ENCODE data around the gene BRAT1.

BRAT1 gene

DNA sequence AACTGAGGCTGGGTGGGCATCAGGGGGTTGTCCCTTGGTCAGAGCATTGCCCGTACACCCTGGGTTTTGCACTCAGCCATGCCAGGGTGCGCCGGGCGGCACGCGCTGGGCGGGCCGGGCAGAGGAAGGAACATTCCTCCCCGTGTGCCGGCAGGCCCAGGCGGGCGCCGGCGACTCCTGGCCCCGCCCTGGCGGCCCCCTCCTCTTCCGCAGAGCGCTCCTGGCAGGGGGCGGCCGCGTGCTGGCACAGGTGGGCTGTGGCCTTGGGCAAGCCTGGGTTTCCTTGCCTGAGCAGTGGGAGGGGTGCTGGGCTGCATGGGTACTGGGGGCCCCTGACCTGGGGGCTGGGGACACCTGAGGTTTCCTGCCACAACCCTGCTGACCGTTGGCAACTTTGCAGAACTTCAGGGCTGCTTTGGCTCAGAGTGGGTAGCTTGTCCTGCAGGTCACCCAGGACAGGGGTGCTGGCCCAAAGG lies 31.8 kb downstream of the BRAT1 start:
- DNase-seq (ENCODE audit: low read depth, low spot score) = no peak

DNA sequence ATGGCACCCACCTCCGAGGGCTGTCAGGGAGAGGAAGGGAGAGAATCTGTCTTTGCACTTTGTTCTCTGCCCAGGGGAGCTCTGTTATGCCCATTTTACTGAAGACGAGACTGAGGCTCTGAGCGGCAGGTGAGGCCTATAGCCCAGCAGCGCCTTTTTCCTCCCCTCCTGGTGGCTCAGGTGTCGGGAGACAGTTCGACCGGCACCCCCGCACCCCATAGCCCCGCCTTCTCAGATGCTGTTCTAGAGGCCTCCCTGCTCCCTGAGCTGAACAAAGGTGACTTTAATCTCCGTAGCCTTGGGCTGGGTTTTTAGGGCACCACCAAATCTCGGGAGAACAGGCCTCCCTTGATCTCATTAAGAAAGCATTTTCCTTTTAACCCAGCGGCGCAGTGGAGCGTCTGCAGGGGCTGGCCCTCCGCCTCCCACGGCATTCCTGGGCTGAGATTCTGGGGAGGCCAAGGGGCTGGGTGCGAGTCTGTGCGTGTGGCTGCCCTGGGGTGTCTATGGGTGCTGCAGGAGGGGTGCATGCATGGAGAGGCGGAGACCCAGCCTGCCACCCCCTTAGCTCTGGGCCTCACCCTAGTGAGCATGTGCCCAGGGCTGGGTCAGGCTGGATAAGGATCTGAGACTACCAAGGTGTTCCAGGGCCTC lies 32.4 kb downstream of the BRAT1 start:
- no peak for DNase-seq (ENCODE audit: low read depth, low spot score)

DNA sequence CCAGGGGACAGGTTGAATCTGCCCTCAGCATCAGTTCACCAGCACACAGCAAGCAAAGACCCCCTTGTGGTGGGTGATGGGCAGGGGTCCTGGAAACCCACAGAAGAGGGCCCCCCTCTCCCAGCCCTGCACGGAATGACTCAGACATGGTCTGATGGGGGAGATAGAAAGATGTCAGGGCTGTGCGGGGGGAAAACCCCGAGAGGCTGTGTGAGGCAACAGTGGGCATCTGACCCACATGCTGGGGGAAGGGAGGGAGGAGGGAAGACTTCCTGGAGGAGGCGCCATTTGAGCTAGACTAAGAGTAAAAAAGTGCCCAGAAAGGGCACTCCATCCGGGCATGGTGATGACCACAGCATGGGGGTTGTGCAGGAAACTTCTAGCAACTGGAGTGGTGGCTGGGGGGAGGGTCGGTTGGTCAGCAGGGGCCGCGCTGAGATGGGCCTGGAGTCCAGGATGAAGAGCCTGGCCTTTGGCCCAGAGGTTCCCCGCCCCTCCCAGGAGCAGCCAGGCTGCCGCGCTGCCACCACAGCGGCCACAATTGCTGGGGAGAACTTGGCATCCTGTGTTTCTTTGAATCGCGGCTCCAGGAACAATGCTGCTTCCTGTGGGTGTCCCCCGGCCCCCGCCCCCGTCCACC lies 33.3 kb downstream of the BRAT1 start:
- DNase-seq (ENCODE audit: low read depth, low spot score) = peak; percentile 50

DNA sequence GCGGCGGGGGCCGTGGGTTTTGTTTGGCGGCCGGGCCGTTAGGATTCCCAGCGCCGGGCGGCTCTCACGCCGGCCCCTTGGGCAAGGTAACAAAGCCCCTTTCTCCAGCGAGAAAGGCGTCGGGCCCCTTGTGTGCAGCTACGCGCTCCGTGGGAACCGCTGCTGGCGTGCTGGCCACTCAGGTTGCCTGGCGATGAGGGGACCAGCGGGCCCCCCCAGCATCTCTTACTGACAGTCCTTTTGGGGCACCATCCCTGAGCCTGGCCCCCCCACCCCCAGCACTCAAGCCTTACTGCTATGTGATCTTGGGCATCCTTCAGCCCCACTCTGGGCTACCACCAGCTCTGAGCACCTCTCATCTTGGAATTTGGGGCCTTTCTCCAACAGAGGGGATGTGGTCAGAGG lies 34.0 kb downstream of the BRAT1 start:
- no peak for DNase-seq (ENCODE audit: low read depth, low spot score)

DNA sequence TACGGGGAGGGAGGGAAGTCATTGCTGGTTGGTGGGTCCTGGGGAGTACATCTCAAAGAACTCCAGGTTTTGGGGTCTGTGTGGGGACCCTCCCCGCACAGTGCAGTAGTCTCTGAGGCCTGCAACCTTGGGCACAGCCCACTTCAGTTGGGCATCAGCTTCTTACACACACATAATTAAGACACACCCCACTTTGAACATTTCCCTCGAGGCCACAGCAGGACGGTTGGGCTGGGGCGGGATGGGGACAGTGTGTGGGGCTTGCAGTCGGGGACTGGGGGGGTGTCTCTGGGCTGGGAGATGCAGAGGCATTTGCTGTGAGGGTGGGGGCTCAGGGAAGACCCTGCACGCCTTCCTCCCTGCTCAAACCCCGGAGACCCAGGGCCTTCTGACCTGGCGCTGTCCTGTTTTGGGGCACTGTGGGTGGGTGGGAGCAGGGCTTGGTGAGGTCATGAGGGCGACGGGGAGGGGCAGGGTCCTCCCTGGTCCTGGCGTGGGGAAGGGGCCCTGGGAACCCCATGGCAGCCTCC lies 34.5 kb downstream of the BRAT1 start:
- DNase-seq (ENCODE audit: low read depth, low spot score) = no peak

DNA sequence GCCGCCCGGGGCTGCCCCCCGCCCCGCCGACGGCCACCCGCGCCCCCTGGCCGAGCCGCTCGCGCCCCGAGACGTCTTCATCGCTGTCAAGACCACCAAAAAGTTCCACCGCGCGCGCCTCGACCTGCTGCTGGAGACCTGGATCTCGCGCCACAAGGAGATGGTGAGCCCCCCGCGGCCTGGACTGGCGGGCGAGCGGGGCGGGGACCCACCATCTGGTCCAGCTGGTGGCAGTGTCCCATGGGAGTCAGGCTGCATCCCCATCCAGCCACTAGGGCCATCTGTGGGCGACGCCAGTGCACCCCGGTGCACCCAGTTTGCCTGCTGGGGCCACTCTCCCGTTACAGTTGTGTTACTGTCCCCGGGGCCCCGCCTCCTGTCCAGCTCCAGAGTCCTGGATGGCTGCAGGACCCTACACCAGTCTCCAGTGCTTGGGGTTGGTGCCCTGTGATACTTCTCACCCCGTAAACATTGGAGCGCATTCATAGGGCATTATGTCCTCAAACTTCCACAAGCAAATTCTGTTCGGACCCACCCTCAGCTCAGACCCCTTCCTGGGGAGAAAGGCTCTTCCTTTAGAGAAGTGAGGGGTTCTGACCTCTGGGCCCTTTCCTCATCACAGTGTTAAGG lies 35.1 kb downstream of the BRAT1 start:
- no peak for DNase-seq (ENCODE audit: low read depth, low spot score)

DNA sequence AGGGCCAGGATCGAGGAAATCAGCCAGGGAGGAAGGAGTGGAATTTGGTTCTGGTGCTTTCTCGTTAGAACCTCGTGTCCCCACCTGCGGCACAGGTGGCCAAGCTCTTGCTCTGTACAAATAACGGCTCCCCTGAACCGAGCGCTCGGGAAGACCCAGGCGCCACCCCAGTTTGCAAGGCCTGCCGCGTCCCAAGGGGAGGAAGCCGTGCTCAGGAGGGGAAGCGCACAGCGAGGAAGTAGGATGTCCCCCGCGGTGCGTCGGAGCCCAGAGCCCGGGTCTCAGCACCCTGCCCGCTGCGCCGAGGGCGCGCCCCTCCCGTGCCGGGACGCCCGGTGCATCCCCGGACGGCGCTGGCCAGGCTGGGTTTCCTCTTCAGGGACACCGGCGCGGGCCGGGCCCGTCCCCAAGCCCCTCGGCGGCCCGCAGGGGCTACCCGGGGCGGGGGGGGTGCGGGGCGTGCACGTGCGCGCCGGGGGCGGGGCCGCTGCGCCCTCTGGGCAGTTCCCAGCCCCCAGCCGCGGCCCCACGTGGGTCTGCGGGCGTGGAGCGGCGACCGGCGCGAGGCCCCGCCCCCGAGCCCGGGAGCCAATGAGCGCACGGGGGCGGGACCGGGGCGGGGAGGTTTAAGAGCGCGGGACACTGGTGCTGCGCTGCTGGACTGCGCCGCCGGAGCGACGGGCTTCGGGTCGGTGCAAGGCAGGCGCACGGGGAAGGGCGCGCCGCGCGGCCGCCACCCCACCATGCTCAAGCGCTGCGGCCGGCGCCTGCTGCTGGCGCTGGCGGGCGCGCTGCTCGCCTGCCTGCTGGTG lies 36.0 kb downstream of the BRAT1 start, which contains the start of gene LFNG:
Gene LFNG, plus strand, starts transcription at position 656 of the 812 bp plus-strand sequence. Its CDS starts 88 bp downstream, at position 744.
- peak; percentile 66 for DNase-seq (ENCODE audit: low read depth, low spot score)

DNA sequence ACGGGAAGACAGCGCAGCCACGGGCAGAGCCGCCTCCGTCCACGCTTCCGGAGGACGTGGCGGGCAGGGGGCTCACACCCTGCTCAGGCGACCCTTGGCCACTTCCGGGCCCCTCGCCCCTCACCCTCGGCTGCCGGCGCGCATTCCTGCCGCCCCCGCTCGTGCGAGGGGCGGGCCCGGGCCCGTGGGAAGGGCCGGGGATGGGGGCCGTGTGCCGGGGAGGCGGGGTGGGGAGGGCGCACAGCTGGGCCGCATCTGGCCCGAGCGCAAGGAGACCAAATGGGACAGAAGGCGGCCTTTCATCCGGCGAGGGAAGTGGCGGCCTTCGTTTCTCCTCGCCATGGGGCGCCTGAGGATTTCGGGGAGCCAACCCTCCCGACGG lies 36.6 kb downstream of the BRAT1 start:
- no peak for DNase-seq (ENCODE audit: low read depth, low spot score)

DNA sequence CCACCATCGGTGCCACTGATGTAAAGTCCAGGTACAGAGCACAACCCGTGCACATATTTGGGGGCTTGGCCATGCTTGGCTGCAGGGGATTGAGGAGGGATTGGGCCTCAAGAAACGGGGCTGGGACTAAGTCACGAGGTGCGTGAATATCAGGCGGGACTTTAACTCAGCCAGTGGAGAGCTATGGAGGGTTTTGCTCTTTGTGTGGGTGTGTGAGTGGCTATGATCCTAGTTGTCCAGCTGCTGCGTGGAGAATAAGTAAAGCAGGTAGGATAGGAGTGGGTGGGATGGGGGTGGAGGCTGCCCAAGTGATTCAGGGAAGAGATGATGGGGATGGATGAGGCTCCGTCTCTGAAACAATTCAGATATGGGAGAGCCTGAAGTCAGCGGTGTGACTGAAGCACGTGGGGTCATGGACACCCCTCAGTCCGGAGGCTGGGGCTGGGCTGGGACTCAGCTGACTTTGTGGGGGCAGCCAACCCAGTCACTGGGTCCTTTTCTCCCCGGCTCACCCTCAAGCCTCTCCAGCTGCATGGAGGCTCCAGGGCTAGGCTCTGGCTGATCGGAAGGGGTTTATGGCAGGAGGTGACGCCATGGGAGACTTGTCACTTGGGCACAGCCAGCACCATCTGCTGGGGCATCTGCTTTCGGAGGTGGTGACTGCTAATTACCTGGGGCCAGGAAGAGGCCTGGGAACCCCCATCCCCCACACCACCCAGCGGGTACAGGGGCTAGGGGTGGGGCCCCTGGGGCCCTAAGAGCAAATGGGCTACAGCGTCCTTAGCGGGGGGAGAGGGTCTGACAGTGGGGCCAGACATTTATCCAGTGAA lies 37.4 kb downstream of the BRAT1 start:
- DNase-seq (ENCODE audit: low read depth, low spot score) = no peak

DNA sequence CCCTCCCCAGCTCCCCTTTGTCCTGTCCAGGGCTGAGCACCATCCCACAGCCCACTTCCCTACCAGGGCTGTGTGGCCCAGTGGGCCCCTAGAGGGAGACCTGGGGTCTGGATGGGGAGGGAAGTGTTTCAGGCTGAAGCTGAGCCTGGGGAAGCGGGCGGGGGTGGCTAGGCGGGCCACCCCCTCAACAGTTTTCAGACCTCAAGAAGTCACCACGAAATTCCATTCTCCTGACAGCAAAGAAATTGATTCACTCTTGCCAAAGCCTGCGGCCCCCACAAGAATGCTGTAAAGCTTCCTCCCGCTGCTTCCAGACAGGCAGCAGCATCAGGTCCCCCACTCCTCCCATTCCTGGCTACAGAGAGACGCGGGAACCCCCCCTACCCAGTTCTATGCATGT lies 38.3 kb downstream of the BRAT1 start:
- DNase-seq (ENCODE audit: low read depth, low spot score) = no peak

DNA sequence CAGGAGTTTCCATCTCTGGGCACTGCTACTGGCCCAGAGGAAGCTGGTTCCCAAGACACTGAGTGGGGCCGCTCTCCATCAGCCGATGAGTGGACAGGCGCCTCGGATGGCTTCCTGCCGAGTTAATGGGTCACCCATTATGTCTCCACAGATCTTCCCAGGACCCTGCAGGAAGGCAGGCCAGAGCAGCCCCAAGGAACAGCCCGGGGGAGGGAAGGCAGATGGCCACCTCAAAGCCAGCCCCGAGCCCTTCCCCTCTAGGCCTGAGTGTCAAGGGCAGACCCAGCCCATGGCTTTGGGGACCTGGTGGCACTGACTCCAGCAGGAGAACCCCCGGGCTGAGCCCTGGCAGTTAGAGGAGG lies 39.1 kb downstream of the BRAT1 start:
- DNase-seq (ENCODE audit: low read depth, low spot score) = no peak

DNA sequence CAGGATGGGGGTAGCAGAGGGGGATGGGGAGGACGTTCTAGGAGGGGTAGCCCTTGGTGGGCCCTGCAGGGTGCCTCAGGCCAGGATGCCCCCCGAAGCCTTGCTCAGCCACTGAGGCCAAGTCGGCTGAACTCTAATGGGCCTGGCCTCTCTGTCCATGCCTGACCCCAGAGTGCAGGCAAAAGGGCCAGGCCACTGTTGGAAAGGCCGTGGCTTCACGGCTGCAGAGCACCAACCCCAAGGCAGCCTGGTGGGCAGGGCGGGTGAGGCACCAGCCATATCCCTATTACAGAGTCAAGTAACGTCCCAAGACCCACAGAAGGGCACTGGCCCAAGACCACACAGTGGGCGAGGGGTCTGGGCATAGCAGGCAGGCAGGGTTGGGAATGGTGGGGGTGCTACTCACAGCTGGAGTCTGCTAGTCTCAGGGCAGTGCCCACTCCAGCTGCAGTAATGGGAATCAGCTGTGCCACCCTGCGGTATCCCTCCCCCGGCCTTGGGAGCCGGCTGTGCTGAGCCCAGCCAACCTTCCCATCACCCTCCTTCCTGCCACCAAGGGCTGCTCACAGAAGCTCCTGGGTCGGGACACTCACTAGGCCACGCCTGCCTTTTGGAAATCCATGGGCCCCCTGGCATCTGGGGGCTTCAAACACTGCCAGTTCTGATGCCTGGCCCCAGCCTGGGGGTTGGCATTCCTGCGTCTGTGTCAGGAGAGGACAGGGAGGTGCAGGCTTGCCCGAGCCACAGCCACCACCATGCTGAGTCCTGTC lies 39.7 kb downstream of the BRAT1 start:
- DNase-seq (ENCODE audit: low read depth, low spot score) = no peak

DNA sequence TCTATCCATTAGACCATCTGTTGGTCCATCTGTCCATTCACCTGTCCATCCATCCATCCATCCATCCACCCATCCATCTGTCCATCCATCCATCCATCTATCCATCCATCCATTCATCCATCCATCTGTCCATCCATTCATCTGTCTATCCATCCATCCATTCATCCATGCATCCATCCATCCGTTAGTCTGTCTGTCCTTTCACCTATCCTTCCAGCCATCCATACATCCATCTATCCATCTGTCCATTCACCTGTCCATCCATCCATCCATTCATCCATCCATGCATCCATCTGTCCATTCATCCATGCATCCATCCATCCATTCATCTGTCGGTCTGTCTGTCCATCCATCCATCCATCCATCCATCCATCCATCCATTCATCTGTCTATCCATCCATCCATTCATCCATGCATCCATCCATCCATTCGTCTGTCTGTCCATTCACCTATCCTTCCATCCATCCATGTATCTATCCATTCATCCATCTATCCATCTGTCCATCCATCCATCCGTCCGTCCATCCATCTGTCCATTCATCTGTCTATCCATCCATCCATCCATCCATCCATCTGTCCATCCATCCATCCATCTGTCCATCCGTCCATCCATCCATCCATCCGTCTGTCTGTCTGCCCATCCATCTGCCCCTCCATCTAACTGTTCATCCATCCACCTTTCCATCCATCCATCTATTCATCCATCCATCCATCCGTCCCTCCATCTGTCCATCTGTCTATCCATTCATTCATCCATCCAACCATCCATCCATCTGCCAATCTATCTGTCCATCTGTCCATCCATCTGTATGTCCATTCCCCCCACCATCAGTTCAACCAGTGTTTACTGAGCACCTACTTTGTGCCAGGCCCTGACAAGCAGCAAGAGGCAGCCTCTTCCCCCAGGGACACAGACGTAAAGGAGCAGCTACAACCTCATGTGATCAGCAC lies 40.6 kb downstream of the BRAT1 start:
- no peak for DNase-seq (ENCODE audit: low read depth, low spot score)

DNA sequence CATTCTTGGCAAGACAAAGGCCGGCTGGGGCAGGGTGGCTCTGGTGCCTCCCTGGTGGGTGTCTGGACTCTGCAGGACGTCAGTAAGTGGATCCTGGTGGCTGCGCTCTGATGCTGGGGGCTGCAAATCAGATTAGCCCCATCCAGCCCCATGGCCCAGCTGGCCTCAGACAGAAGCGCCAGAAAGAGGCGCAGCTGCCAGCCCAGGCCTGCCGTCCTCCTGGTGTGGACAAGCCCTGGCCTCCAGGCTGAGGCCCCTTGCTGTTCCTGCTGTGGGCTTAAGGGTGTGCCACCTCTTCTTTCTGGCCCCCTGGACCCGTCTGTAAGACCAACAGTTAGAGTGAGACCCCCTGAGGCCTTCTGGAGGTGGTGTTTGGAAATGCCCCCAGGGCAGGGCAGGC lies 41.6 kb downstream of the BRAT1 start:
- no peak for DNase-seq (ENCODE audit: low read depth, low spot score)

DNA sequence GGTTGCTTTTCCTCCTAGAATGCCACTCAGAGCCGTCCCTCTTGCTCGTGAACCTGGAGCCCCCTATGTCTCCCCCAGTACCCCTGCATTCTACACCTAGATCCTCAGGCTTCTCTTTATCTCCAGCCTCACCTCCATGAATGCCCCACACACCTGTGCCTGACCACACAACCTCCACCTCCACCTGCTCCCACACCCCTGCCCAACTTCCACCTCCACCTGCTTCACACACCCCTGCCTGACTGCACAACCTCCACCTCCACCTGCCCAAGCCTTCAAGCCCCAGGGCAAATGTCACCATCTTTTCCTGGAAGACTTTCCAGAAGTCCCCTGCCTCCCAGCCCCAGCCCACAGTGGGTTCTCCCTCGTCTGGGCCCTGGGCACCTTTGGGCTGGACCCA lies 42.6 kb downstream of the BRAT1 start:
- DNase-seq (ENCODE audit: low read depth, low spot score) = no peak

DNA sequence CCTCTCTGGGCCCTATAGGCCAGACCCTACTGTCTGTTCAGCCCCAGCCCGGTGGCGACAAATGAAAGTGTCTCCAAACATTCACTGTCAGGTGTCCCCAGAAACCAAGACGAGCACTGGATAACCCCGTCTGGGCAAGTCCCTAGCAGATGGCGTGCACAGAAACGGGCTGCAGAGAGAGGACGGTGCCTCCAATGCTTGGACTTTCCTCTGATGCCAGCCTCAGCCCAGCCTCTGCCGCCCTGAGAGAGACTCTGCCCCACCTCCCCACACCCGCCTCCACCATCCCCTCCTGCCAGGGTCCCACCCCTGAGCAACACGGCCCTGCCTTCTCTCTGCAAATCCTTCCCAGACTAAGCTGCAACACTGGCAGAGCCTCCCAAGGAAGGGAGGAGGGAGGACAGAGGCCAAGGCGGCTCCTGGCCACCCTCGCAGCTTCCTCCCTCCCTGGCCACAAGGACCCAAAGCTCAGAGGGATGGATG lies 43.1 kb downstream of the BRAT1 start:
- no peak for DNase-seq (ENCODE audit: low read depth, low spot score)

DNA sequence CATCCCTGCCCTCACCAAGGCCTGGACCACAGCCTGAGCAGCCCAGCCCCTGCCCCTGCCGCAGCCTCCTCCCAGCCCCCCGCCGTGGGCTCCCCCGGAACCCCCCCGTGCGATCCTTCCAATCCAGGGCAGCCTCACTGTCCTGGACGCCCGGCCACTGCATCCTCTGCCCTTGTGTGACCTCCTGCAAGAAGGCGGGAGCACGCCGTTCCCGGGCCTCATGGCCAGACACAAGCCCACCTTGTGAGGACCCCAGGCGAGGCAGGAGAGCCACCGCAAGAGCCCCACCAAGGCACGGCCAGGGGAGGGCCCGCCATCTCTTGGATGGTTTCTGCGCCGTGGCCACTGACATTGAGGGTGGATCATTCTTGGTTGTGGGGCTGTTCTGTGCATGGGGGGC lies 43.6 kb downstream of the BRAT1 start:
- no peak for DNase-seq (ENCODE audit: low read depth, low spot score)

DNA sequence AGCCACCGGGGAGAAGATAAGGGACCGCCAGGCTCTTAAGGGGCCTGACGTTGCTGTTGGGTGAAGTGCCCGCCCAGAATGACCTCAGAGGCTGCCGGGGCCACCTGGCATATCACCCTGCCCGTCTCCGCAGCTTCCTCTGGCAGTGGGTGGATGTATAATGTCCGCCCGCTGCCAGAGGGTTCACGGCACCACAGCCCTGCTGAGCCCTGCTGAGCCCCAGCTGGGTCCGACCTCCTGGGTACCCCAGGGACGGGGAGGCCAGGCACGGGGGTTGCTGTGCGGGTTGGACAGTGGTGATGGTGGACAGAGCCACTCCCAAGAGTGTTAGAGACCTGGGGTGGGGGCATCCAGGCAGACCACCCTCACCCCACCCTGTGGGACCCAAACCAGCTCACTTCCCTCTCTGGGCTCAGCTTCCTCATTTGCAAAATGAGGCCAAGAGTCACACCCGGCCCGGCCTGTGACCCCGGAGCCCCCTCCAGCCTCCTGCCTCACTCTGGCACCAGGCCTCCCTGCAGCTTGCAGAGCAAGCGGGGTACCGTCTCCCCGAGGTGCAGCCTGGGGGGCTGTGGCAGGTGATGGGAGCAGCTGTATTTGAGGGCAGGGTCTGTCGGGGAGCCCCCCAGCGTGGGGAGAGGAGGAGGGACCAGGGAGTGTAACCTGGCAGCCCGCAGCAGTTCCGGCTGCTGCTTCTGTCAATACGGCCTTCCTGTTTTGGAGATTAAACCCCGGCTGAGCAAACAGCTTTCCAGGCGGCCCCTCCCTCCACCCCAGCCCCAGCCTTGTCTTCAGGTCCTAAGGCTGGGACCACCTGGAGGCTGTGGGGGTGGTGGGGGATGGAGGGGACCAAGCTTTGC lies 44.2 kb downstream of the BRAT1 start:
- no peak for DNase-seq (ENCODE audit: low read depth, low spot score)
